Brain microvascular endothelial cell (primary cell): ENCODE measurements around the gene ORMDL1.

Experiments
- DNase-seq: peaks from one replicate; pipeline ENCODE4 v3.0.0-alpha.2; 2020
- H3K27ac ChIP-seq: fragments of 250-450 bp; sonication (Bioruptor Pico); 2 replicates; pipeline ENCODE4 v1.5.1; 2020; ENCODE audit warnings: mild to moderate bottlenecking, moderate library complexity
- H3K27me3 ChIP-seq: fragments of 250-450 bp; sonication (Bioruptor Pico); replicated peaks from 2 replicates; pipeline ENCODE4 v1.5.1; 2020; ENCODE audit warnings: mild to moderate bottlenecking
- H3K36me3 ChIP-seq: fragments of 250-450 bp; sonication (Bioruptor Pico); replicated peaks from 2 replicates; pipeline ENCODE4 v1.5.1; 2020; ENCODE audit warnings: mild to moderate bottlenecking
- H3K4me3 ChIP-seq: 2 replicates; pipeline ENCODE4 v1.5.1; 2011; ENCODE audit warnings: low read depth, mild to moderate bottlenecking, control low read depth, low read length, moderate library complexity
- in situ Hi-C: cut with HindIII; loops from 2 replicates; pipeline ENCODE4 v1.10.0; 2017; ENCODE audit warnings: low sequenced_read_pairs, low pct_ligation_motif_present
- TF ChIP-seq, protein P1 (sequence below): IDR thresholded peaks from 2 replicates; pipeline ENCODE4 v1.5.1; 2011; ENCODE audit warnings: low read depth, mild to moderate bottlenecking, moderate library complexity, low read length, control low read depth, inconsistent platforms; ENCODE audit errors: missing control alignments

ORMDL1 gene

DNA sequence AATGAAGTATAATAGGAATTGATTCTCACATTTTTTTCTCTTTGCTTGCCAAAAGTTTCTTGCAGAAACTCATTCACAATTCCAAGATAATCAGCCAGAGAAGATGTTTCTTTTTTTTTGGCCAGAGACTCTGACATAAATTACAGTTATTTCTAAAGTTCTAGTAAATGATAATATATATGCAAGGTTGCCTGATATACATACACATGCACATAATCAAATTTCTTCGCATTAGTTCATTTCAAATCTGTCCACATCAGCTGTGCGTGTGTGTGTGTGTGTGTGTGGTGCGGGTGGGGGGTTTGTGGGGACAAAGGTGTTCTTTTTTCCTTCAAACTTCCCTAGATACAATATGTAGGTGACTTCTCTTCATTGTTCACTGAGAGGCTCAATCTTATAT lies 54.7 kb downstream of the ORMDL1 start:
- in situ Hi-C loops, result no loop called here
- H3K36me3 ChIP-seq, result no peaks in the 10 kb centered on the region
- H3K27me3 ChIP-seq, result no peaks in the 10 kb centered on the region
- H3K4me3 ChIP-seq, result no peak overlapping the region
- DNase-seq, result no peak
- no peak overlapping the region for H3K27ac ChIP-seq
- TF ChIP-seq, protein P1, sequence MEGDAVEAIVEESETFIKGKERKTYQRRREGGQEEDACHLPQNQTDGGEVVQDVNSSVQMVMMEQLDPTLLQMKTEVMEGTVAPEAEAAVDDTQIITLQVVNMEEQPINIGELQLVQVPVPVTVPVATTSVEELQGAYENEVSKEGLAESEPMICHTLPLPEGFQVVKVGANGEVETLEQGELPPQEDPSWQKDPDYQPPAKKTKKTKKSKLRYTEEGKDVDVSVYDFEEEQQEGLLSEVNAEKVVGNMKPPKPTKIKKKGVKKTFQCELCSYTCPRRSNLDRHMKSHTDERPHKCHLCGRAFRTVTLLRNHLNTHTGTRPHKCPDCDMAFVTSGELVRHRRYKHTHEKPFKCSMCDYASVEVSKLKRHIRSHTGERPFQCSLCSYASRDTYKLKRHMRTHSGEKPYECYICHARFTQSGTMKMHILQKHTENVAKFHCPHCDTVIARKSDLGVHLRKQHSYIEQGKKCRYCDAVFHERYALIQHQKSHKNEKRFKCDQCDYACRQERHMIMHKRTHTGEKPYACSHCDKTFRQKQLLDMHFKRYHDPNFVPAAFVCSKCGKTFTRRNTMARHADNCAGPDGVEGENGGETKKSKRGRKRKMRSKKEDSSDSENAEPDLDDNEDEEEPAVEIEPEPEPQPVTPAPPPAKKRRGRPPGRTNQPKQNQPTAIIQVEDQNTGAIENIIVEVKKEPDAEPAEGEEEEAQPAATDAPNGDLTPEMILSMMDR, result no peak

DNA sequence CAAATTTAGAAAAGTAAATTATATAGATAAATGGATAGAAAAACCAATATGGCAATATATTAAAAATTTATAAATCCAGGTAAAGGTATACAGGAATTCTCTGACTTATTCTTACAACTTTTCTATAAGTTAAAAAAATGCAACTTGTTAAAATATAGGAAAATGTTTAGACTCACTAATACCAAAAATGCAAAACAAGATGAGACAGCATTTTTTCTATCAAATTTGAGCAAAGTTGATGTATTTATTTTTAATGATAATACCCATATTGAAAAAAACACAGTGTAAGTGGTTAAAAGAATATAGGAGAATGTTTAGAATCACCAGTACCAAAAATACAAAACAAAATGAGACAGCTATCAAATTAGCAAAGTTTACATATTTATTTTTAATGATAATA lies 57.3 kb downstream of the ORMDL1 start:
- DNase-seq, result no peak
- H3K4me3 ChIP-seq, result no peak overlapping the region
- H3K36me3 ChIP-seq, result no peaks in the 10 kb centered on the region
- in situ Hi-C loops, result no loop called here
- H3K27me3 ChIP-seq, result no peaks in the 10 kb centered on the region
- H3K27ac ChIP-seq, result no peak overlapping the region
- TF ChIP-seq, protein P1, result no peak

DNA sequence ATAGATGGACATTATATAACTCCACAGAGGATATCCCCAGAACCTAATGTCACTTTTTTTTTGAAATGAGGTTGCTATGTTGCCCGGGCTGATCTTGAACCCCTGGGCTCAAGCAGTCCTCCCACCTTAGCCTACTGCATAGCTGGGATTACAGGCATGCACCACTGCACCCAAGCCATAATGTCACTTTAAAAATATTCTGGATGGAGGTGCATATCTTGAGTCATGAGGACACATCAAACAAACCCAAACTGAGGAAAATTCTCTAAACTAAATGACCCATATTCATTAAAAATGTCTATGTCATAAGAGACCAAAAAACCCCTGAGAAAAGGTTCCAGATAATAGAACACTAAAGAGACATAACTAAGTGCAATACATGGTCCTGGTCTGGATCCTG lies 57.9 kb downstream of the ORMDL1 start:
- Histone ChIP-seq H3K36me3 (no peaks in the 10 kb centered on the region), H3K27ac (no peak overlapping the region), H3K27me3 (no peaks in the 10 kb centered on the region), H3K4me3 (no peak overlapping the region)
- TF ChIP-seq, protein P1, result no peak
- in situ Hi-C loops, result no loop called here
- DNase-seq, result no peak

DNA sequence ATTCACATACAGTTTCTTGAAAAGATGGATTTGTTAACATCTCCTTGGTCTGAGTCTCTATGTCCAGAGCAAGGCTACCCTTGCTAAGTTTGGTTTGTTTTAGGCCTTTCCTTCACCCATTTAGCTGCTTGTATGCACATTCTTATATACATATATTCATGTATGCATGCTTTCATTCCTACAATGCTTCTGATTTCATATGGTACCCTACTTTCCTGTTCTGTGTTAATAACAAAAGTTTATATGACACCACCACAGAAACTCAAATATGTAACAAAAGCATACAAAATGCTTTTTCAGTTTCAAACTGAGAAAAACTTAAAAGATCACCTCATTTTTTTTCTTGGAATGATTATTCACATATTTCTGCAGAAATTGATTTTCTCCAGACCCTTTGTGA lies 60.9 kb downstream of the ORMDL1 start:
- TF ChIP-seq, protein P1, result no peak
- H3K36me3 ChIP-seq, result no peaks in the 10 kb centered on the region
- H3K27ac ChIP-seq, result no peak overlapping the region
- DNase-seq, result no peak
- no peak overlapping the region for H3K4me3 ChIP-seq
- no peaks in the 10 kb centered on the region for H3K27me3 ChIP-seq
- in situ Hi-C loops, result no loop called here
